Measurements from ENCODE around the gene TLR9. TPM values are rescaled to one million over a fixed set of nuclear protein-coding genes. Genes with fewer than 3 reads are reported as not detected.

The TLR9 gene
- total RNA-seq, 1 experiment from 2014 or later, result 0.14 TPM

DNA sequence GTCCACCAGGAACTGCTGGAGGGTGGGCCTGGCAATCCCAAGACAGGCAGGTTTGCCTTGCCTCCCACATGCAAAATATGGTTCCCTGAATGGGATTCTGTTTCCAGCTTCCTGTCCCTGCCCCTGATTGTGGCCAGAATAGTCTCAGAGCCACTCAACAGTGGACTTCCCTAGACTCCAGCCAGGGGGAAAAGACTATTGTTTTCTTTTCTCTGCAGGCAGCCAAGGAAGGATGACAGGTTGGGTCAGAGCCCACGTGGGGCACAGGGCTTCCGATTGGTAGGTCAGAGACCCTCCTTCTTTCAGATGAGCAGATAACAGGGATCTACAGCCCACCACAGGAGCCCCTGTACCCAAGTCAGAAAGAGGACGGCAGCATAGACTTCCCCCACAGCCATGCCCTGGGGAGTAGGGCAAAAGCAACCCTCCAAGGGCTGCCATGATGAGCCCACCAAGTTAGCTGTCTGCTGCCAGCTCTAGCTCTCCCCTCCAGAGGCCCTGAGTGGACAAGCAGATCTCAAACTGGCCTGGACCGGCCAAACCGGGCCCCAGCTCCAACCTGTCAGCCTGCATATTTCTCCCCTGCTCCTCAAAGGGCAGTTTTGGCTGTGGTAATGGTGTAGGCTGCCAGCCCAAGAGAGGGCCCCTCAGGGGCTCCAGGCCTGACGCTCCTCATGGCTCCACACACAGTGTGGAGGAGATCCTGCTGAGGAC lies 6.4 kb downstream of the TLR9 start:
- H3K27me3 Mint-ChIP-seq (ENCODE audit: unreplicated experiment), result no peaks in the 10 kb centered on the region
- H3K4me1 Mint-ChIP-seq (ENCODE audit: low read depth, unreplicated experiment), result peaks cover 27% of the 10 kb centered on the region
- H3K9me3 Mint-ChIP-seq (ENCODE audit: low read depth, unreplicated experiment), result no peaks in the 10 kb centered on the region
- TF ChIP-seq, protein P1, sequence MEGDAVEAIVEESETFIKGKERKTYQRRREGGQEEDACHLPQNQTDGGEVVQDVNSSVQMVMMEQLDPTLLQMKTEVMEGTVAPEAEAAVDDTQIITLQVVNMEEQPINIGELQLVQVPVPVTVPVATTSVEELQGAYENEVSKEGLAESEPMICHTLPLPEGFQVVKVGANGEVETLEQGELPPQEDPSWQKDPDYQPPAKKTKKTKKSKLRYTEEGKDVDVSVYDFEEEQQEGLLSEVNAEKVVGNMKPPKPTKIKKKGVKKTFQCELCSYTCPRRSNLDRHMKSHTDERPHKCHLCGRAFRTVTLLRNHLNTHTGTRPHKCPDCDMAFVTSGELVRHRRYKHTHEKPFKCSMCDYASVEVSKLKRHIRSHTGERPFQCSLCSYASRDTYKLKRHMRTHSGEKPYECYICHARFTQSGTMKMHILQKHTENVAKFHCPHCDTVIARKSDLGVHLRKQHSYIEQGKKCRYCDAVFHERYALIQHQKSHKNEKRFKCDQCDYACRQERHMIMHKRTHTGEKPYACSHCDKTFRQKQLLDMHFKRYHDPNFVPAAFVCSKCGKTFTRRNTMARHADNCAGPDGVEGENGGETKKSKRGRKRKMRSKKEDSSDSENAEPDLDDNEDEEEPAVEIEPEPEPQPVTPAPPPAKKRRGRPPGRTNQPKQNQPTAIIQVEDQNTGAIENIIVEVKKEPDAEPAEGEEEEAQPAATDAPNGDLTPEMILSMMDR (IDR thresholded peaks at IDR 0.05; ENCODE audit: unreplicated experiment), result no peak
- H3K4me3 Mint-ChIP-seq (ENCODE audit: low read depth, unreplicated experiment), result no peak overlapping the region
- CTCF ChIA-PET, result interaction anchor here (0.6 to 2.3 kb wide), 8 partner anchors 7 to 218 kb away, joined by 3 to 15 read pairs (median 4); partner anchors contain the start of gene POC1A
- peaks cover 28% of the 10 kb centered on the region for H3K36me3 Mint-ChIP-seq (ENCODE audit: insufficient read depth, unreplicated experiment)
- H3K27ac Mint-ChIP-seq (ENCODE audit: unreplicated experiment), result peak overlapping the region; percentile 31
- intact Hi-C loops (cut with micrococcal nuclease; ENCODE audit: unreplicated experiment), result loop anchor here (5.0 kb wide), 1 partner anchor 67 kb away; the partner anchor contains the start of gene POC1A
- no TSS peak for BruUV-seq (replicated peaks)
- DNase-seq, result peak; percentile 66

DNA sequence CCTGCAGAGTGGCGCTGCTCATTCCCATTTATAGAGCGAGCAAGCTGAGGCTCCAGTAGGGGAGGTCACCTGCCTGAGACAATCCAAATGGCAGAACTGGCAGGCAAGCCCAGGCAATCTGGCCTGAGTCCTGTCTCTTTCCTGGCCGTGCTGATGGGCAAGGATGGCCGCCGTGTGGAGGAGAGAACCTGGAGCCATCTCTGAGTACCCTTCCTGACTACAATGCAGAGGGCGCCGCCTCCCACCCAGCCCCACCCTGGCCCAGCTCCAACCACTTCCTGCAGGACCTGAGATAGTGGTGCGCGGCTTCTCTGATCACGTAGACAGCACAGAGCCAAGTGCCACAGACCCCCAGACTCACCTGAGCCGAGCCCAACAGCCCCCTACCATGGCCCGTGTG lies 7.0 kb downstream of the TLR9 start:
- intact Hi-C loops (cut with micrococcal nuclease; ENCODE audit: unreplicated experiment), result loop anchor here (5.0 kb wide), 1 partner anchor 66 kb away; the partner anchor contains the start of gene POC1A
- peaks cover 31% of the 10 kb centered on the region for H3K36me3 Mint-ChIP-seq (ENCODE audit: insufficient read depth, unreplicated experiment)
- no peak overlapping the region for H3K4me3 Mint-ChIP-seq (ENCODE audit: low read depth, unreplicated experiment)
- DNase-seq, result no peak
- CTCF ChIA-PET, result interaction anchor here (1.0 to 1.2 kb wide), 3 partner anchors 16 to 217 kb away, joined by 3 to 4 read pairs (median 3); no protein-coding TSS in a partner anchor
- H3K27me3 Mint-ChIP-seq (ENCODE audit: unreplicated experiment), result no peaks in the 10 kb centered on the region
- peaks cover 27% of the 10 kb centered on the region for H3K4me1 Mint-ChIP-seq (ENCODE audit: low read depth, unreplicated experiment)
- H3K9me3 Mint-ChIP-seq (ENCODE audit: low read depth, unreplicated experiment), result no peaks in the 10 kb centered on the region
- peak overlapping the region; percentile 74 for H3K27ac Mint-ChIP-seq (ENCODE audit: unreplicated experiment)
- TF ChIP-seq, protein P1 (IDR thresholded peaks at IDR 0.05; ENCODE audit: unreplicated experiment), result no peak
- BruUV-seq (replicated peaks), result no TSS peak

DNA sequence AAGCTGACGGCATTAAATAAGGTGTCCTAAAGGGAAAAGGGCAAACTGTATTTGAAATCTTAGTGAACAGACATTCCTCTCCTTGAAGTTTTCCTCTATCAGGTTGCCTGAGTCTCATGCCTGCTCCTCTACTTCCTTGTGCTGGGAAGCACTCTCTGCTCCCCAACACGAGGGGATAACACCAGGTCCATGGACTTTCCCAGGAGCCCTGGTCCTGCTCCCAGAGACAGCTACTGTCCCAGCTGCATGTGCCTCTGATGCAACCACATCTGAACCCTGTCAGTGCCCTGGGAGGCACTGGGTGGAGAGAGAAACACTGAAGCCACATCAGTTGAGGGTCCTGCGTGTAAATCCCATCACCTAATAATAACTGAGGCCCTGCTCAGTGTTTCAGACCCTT lies 7.4 kb downstream of the TLR9 start:
- Mint-ChIP-seq H3K27me3 (ENCODE audit: unreplicated experiment) (no peaks in the 10 kb centered on the region), H3K27ac (ENCODE audit: unreplicated experiment) (peak overlapping the region; percentile 74), H3K9me3 (ENCODE audit: low read depth, unreplicated experiment) (no peaks in the 10 kb centered on the region), H3K4me1 (ENCODE audit: low read depth, unreplicated experiment) (peaks cover 27% of the 10 kb centered on the region), H3K36me3 (ENCODE audit: insufficient read depth, unreplicated experiment) (peaks cover 36% of the 10 kb centered on the region), H3K4me3 (ENCODE audit: low read depth, unreplicated experiment) (no peak overlapping the region)
- no TSS peak for BruUV-seq (replicated peaks)
- CTCF ChIA-PET, result no interaction called here
- intact Hi-C loops (cut with micrococcal nuclease; ENCODE audit: unreplicated experiment), result loop anchor here (5.0 kb wide), 1 partner anchor 66 kb away; the partner anchor contains the start of gene POC1A
- TF ChIP-seq, protein P1 (IDR thresholded peaks at IDR 0.05; ENCODE audit: unreplicated experiment), result no peak
- DNase-seq, result no peak

DNA sequence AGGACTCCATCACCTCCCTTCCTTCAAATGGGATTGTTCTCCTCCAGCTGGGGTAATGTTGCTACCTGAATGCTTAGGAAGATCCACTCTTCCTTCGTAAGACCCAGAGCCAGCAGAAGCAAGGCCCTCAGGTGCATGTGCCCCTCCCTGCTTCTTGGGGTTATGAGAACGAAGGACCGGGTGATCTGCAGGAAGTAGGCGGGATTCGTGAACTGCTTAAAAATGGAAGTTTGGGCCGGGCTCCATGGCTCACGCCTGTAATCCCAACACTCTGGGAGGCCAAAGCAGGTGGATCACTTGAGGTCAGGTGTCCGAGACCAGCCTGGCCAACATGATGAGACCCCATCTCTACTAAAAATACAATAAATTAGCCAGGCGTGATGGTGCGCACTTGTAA lies 8.0 kb downstream of the TLR9 start:
- Mint-ChIP-seq H3K27me3 (ENCODE audit: unreplicated experiment) (no peaks in the 10 kb centered on the region), H3K4me3 (ENCODE audit: low read depth, unreplicated experiment) (peak overlapping the region; percentile 40), H3K27ac (ENCODE audit: unreplicated experiment) (peak overlapping the region; percentile 74), H3K9me3 (ENCODE audit: low read depth, unreplicated experiment) (no peaks in the 10 kb centered on the region), H3K4me1 (ENCODE audit: low read depth, unreplicated experiment) (peaks cover 27% of the 10 kb centered on the region), H3K36me3 (ENCODE audit: insufficient read depth, unreplicated experiment) (peaks cover 42% of the 10 kb centered on the region)
- TF ChIP-seq, protein P1 (IDR thresholded peaks at IDR 0.05; ENCODE audit: unreplicated experiment), result no peak
- intact Hi-C loops (cut with micrococcal nuclease; ENCODE audit: unreplicated experiment), result loop anchor here (5.0 kb wide), 1 partner anchor 65 kb away; the partner anchor contains the start of gene POC1A
- CTCF ChIA-PET, result interaction anchor here (1.0 to 1.6 kb wide), 3 partner anchors 14 to 63 kb away, joined by 4 to 13 read pairs (median 4); partner anchors contain the start of gene POC1A
- TSS peak; percentile 71 for BruUV-seq (replicated peaks)
- no peak for DNase-seq
